ENCODE measurements around the gene TSPAN11. TPM values are rescaled to one million over a fixed set of nuclear protein-coding genes. Genes with fewer than 3 reads are reported as not detected.
"Not testable (repeated sequence)": the region's sequence is repeated elsewhere in the genome, so short reads cannot be mapped to it uniquely, and the experiment has no call there.

Gene TSPAN11
- total and polyA plus RNA-seq, 4 donors, result 0.13 to 1.2 (median 0.44) TPM

DNA sequence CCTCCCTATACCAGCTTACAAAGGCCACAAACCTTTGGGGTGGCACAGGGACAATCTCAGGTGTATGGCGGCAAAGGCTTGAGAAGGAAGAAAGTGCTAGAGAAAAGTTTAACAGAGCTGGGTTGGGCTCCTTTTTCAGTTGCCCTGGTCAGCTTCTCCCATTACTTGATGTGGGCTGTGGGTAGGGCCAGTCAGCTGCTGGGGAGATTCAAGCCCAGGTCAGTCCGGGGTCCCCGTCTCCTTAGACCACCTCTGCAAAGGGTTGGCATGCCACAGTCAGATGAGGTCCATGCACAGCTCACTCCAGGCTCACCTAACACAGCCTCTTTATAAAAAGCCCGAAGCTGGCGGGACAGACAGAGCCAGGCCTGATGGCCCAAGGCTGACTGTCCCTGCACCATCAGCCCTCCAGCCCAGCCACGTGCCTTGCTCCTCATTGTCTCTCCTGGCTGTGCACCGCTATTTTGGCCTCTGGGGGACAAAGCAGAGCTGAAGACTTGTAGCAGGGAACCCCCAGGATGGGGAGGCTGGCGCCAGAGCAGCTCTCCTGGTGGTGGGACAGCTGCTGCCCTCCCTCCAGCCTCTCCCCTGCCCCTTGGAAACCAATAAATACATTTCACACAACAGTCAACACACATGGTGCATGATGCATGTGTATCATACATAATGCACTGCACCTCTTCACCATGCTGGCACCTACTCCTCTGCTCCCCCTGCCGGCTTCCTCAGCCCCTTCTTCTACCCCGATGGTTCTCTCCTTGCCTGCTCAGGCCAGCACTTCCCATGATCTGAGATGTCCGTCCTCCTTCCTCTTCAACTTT lies 85.4 kb downstream of the TSPAN11 start:
- Histone ChIP-seq H3K27ac (ENCODE audit: low read depth in 1 of 2, low read length in 2 of 2) (no peak overlapping the region), H3K9ac (ENCODE audit: low read depth in 1 of 2, low read length in 2 of 2) (no peak overlapping the region), H3K4me3 (ENCODE audit: low read depth in 1 of 3, low read length in 3 of 3) (no peak overlapping the region), H3K36me3 (ENCODE audit: control insufficient read depth in 4 of 4, insufficient read depth in 3 of 4, low read depth in 1 of 4, low read length in 3 of 4) (no peaks in the 10 kb centered on the region), H3K27me3 (ENCODE audit: control insufficient read depth in 4 of 4, insufficient read depth in 4 of 4, low read length in 3 of 4) (no peaks in the 10 kb centered on the region), H3K4me1 (ENCODE audit: control insufficient read depth in 4 of 4, insufficient read depth in 4 of 4, low read length in 3 of 4) (no peaks in the 10 kb centered on the region), H3K9me3 (ENCODE audit: control insufficient read depth in 4 of 4, low read length in 3 of 4) (no peaks in the 10 kb centered on the region)
- WGBS, result 86% methylated on average over 11 of the region's 11 CpGs
- TF ChIP-seq EGR1 (IDR thresholded peaks at IDR 0.05; ENCODE audit: low read depth in 2 of 2) (no peak), HNF4A (conservative IDR thresholded peaks at IDR 0.05) (no peak), ATF3 (IDR thresholded peaks at IDR 0.05) (no peak), HNF4G (IDR thresholded peaks at IDR 0.05) (no peak), TAF1 (conservative IDR thresholded peaks at IDR 0.05) (no peak), YY1 (IDR thresholded peaks at IDR 0.05) (no peak), JUND (IDR thresholded peaks at IDR 0.05) (no peak)
- TF ChIP-seq, protein P1, sequence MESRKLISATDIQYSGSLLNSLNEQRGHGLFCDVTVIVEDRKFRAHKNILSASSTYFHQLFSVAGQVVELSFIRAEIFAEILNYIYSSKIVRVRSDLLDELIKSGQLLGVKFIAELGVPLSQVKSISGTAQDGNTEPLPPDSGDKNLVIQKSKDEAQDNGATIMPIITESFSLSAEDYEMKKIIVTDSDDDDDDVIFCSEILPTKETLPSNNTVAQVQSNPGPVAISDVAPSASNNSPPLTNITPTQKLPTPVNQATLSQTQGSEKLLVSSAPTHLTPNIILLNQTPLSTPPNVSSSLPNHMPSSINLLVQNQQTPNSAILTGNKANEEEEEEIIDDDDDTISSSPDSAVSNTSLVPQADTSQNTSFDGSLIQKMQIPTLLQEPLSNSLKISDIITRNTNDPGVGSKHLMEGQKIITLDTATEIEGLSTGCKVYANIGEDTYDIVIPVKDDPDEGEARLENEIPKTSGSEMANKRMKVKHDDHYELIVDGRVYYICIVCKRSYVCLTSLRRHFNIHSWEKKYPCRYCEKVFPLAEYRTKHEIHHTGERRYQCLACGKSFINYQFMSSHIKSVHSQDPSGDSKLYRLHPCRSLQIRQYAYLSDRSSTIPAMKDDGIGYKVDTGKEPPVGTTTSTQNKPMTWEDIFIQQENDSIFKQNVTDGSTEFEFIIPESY (IDR thresholded peaks at IDR 0.05), result no peak
- DNase-seq (ENCODE audit: low spot score), result no peak

- not testable (repeated sequence) for H3K27ac ChIP-seq (ENCODE audit: low read depth in 1 of 2, low read length in 2 of 2); H3K9me3 ChIP-seq (ENCODE audit: control insufficient read depth in 4 of 4, low read length in 3 of 4); H3K4me1 ChIP-seq (ENCODE audit: control insufficient read depth in 4 of 4, insufficient read depth in 4 of 4, low read length in 3 of 4); H3K9ac ChIP-seq (ENCODE audit: low read depth in 1 of 2, low read length in 2 of 2); H3K4me3 ChIP-seq (ENCODE audit: low read depth in 1 of 3, low read length in 3 of 3); H3K36me3 ChIP-seq (ENCODE audit: control insufficient read depth in 4 of 4, insufficient read depth in 3 of 4, low read depth in 1 of 4, low read length in 3 of 4); DNase-seq (ENCODE audit: low spot score); H3K27me3 ChIP-seq (ENCODE audit: control insufficient read depth in 4 of 4, insufficient read depth in 4 of 4, low read length in 3 of 4)
- WGBS, result 85% methylated on average over 7 of the region's 7 CpGs
These were observed 86.0 kb downstream of the TSPAN11 start for GRCh38 chr12:31012567-31012891.

- TF ChIP-seq FOXA1 (IDR thresholded peaks at IDR 0.05) (no peak), YY1 (IDR thresholded peaks at IDR 0.05) (no peak), EGR1 (IDR thresholded peaks at IDR 0.05; ENCODE audit: low read depth in 2 of 2) (no peak), FOXA2 (IDR thresholded peaks at IDR 0.05) (no peak)
- H3K4me1 ChIP-seq (ENCODE audit: control insufficient read depth in 4 of 4, insufficient read depth in 4 of 4, low read length in 3 of 4), result no peaks in the 10 kb centered on the region
- H3K27me3 ChIP-seq (ENCODE audit: control insufficient read depth in 4 of 4, insufficient read depth in 4 of 4, low read length in 3 of 4), result no peaks in the 10 kb centered on the region
- whole genome bisulfite sequencing, result 94% methylated on average over 13 of the region's 13 CpGs
- H3K36me3 ChIP-seq (ENCODE audit: control insufficient read depth in 4 of 4, insufficient read depth in 3 of 4, low read depth in 1 of 4, low read length in 3 of 4), result no peaks in the 10 kb centered on the region
- H3K27ac ChIP-seq (ENCODE audit: low read depth in 1 of 2, low read length in 2 of 2), result no peak overlapping the region
- DNase-seq (ENCODE audit: low spot score), result no peak
- no peak overlapping the region for H3K4me3 ChIP-seq (ENCODE audit: low read depth in 1 of 3, low read length in 3 of 3)
- no peak overlapping the region for H3K9ac ChIP-seq (ENCODE audit: low read depth in 1 of 2, low read length in 2 of 2)
- no peaks in the 10 kb centered on the region for H3K9me3 ChIP-seq (ENCODE audit: control insufficient read depth in 4 of 4, low read length in 3 of 4)
These were observed 88.7 kb downstream of the TSPAN11 start for GRCh38 chr12:31015215-31015614.

GRCh38 chr12:31016057-31016456 lies 89.5 kb downstream of the TSPAN11 start:
- no peak for TF ChIP-seq HNF4G (IDR thresholded peaks at IDR 0.05)
- TF ChIP-seq FOXA1 (IDR thresholded peaks at IDR 0.05), result no peak
- TF ChIP-seq JUND (IDR thresholded peaks at IDR 0.05), result no peak
- no peak for TF ChIP-seq HNF4A (conservative IDR thresholded peaks at IDR 0.05)
- TF ChIP-seq SP1 (IDR thresholded peaks at IDR 0.05), result no peak
- TF ChIP-seq CTCF (IDR thresholded peaks at IDR 0.05; ENCODE audit: low read depth, low read length, missing input control), result no peak
- TF ChIP-seq YY1 (IDR thresholded peaks at IDR 0.05), result no peak
- no peaks in the 10 kb centered on the region for H3K4me1 ChIP-seq (ENCODE audit: control insufficient read depth in 4 of 4, insufficient read depth in 4 of 4, low read length in 3 of 4)
- H3K4me3 ChIP-seq (ENCODE audit: low read depth in 1 of 3, low read length in 3 of 3), result no peak overlapping the region
- H3K27me3 ChIP-seq (ENCODE audit: control insufficient read depth in 4 of 4, insufficient read depth in 4 of 4, low read length in 3 of 4), result no peaks in the 10 kb centered on the region
- H3K27ac ChIP-seq (ENCODE audit: low read depth in 1 of 2, low read length in 2 of 2), result no peak overlapping the region
- H3K36me3 ChIP-seq (ENCODE audit: control insufficient read depth in 4 of 4, insufficient read depth in 3 of 4, low read depth in 1 of 4, low read length in 3 of 4), result no peaks in the 10 kb centered on the region
- WGBS, result 93% methylated on average over 9 of the region's 9 CpGs
- H3K9me3 ChIP-seq (ENCODE audit: control insufficient read depth in 4 of 4, low read length in 3 of 4), result no peaks in the 10 kb centered on the region
- no peak overlapping the region for H3K9ac ChIP-seq (ENCODE audit: low read depth in 1 of 2, low read length in 2 of 2)
- no peak for DNase-seq (ENCODE audit: low spot score)
